HG03342 (cell line): ENCODE measurements around the gene KRT75.
"Not testable (repeated sequence)": the region's sequence is repeated elsewhere in the genome, so short reads cannot be mapped to it uniquely, and the experiment has no call there.

Source experiments
- ATAC-seq: cut with Tn5 transposase; IDR thresholded peaks from one replicate; pipeline ENCODE4 v1.9.1; 2021; ENCODE audit warnings: mild to moderate bottlenecking, moderate library complexity; ENCODE audit not compliant: unreplicated experiment

KRT75 gene

GRCh38 chr12:52434081-52434733 lies at the start of gene KRT75:
Gene KRT75, minus strand, starts transcription at chr12:52434371. Its CDS starts 67 bp downstream, at chr12:52434304.
- no peak for ATAC-seq

GRCh38 chr12:52480073-52480472 lies 45.9 kb upstream of the KRT75 start:
- no peak for ATAC-seq

GRCh38 chr12:52477651-52478050 lies 43.5 kb upstream of the KRT75 start:
- no peak for ATAC-seq

GRCh38 chr12:52474212-52474611 lies 40.0 kb upstream of the KRT75 start:
- no peak for ATAC-seq

DNA sequence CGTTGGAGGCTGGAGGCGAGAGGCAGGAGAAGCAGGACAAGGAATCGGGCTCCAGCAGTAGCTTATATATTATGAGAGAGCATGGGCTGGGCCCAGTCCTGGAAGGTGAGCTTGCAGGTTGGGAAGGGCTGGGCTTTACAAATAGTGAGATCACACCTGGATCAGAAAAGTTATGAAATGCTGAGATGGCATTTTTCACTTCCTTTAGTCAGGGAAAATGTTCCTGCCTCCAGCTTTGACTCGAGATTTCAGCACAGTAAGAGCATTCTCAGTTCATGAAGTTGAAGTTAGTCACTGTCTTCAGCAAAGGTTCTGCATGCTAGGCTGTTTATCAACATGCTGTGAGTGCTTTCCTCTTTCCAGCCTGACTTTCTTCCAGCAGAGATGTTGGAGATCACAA lies 39.6 kb upstream of the KRT75 start, which contains the start of gene KRT6C:
Gene KRT6C (minus strand): TSS at position 38 of the 400 bp plus-strand sequence. CDS start 68 bp downstream, outside the sequence.
- no peak for ATAC-seq

GRCh38 chr12:52469853-52470252 lies 35.7 kb upstream of the KRT75 start:
- ATAC-seq: no peak

GRCh38 chr12:52464897-52465296 lies 30.7 kb upstream of the KRT75 start:
- no peak for ATAC-seq

- no peak for ATAC-seq
Measured at GRCh38 chr12:52461693-52462092, 27.5 kb upstream of the KRT75 start.

- ATAC-seq: no peak
Measured at GRCh38 chr12:52458861-52459260, 24.7 kb upstream of the KRT75 start.

GRCh38 chr12:52455821-52456220 lies 21.6 kb upstream of the KRT75 start:
- no peak for ATAC-seq

- ATAC-seq: no peak
Measured at GRCh38 chr12:52454411-52455201, 20.4 kb upstream of the KRT75 start.

DNA sequence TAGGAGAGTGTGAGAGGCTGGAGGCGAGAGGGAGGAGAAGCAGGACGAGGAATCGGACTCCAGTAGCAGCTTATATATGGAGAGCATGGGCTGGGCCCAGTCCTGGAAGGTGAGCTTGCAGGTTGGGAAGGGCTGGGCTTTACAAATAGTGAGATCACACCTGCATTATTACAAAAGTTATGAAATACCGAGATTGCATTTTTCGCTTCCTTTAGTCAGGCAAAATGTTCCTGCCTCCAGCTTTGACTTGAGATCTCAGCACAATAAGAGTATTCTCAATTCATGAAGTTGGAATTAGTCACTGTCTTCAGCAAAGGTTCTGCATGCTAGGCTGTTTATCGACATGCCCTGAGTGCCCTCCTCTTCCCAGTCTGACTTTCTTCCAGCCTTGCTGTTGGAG lies 17.9 kb upstream of the KRT75 start, which contains the start of gene KRT6B:
Gene KRT6B (minus strand): TSS at position 46 of the 400 bp plus-strand sequence. CDS start 68 bp downstream, outside the sequence.
- ATAC-seq: no peak

DNA sequence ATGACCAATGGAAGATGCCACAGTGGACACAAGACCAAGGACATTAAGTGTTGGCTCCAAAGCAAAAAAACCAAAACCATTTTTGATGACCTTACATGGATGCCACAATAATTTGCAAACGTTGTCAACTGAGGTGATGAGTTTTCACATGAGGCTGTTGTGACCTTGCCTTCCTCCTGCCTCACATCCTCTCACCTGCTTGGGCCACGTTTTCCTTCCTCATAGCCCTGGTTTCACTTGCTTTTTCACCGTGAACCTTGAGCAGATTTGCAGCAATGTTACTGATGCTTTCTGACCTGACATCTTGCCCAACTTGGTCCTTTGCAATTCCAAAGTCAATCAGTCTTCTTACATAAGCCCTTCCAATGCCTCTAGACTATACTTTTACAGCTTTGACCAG lies 14.1 kb upstream of the KRT75 start:
- no peak for ATAC-seq

- ATAC-seq: not testable (repeated sequence)
Measured at GRCh38 chr12:52447196-52447595, 13.0 kb upstream of the KRT75 start.

DNA sequence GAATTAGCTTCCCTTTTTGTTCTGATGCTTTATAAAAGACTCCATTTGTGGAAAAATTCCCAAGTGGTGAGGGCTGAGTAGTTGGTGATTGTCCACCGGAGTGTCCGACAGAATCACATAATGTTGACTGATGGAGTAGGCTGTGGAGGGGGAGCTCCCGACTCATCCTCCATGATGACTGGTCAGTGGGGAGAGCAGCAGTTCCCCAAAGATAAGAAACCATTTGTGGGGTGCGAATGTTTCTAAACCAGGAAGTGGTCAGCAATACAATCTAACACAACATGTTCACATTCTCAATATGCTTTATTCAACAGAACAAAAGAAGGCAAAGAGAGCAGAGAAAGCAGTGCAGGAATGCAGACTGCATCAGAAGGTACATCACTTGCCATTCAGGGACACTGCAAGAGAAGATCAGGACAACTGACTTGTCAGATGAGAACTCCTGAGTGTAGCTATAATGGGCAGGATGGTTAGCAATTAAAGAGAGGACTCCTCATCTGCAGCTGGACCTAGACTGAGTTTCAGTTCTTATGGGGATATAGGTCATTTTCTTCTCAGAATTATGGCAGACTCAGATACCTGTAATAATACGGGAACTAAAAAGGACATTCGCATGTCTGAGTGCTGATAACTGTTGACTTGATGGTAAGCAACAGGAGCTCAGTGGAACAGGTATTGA lies 12.3 kb upstream of the KRT75 start:
- ATAC-seq: no peak

GRCh38 chr12:52445876-52446275 lies 11.7 kb upstream of the KRT75 start:
- ATAC-seq: no peak

GRCh38 chr12:52444647-52445595 lies 10.8 kb upstream of the KRT75 start:
- no peak for ATAC-seq

GRCh38 chr12:52443966-52444365 lies 9.8 kb upstream of the KRT75 start:
- no peak for ATAC-seq

DNA sequence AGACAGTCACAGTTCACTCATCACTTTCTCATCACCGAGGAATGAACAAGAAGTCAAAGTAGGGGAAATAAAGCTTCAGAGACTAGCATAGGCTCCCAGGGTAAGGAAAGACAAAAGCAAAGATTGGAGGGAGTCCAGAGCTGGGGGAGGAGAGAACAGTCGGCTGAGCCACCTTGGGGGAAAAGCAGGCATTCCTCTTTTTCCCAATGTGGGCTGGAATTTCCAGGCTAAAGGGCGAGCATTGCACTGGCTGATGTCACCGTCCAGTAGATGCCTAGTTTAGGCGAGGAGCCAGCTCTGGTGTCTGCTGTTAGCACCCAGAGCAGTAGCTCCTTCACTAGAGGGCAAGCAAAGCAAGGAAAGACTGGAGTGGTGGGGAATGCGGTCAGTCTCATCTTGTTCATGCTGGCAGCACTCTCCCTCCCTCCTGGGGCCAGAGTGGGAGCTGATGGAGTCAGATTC lies 8.5 kb upstream of the KRT75 start:
- ATAC-seq: no peak

DNA sequence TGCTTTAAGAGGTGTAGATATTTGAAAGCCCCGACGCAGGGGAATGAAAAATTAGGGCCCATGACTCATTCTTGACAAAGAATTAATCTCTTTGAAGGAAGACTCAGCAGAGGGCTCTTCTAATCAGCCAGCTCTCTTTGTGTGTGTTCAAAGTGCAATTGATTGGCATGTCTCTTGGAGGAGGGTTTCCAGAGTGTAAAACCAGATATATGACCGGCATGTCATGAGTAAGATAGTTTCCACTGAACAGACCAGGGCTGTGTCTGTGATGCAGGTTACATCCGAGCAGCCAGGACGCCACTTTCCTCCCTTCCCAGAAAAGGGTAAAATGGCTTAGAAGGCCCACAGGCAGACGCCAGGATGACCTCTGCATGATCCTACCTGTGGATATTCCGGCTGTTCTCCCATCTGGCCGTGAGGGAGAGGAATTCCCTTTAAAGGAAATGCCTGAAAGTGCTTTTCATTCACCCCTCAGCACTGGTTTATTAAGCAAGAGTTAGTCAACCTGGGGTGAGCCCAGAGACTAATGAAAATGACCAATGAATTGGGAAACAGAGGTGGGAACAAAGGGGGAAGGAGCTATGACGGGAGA lies 7.2 kb upstream of the KRT75 start:
- no peak for ATAC-seq
